Fibroblast of lung (primary cell): ENCODE measurements around the gene OR10J1.

ENCODE experiments used
- CTCF ChIP-seq, 2 donors: IDR thresholded peaks in 1 of 2; conservative IDR thresholded peaks in 1 of 2; 1 replicate in 1 of 2; 2 replicates in 1 of 2; pipeline ENCODE4 v1.5.1; 2011 to 2012; ENCODE audit warnings: low read length in 2 of 2, control low read depth in 1 of 2, inconsistent platforms in 1 of 2, low read depth in 1 of 2, mild to moderate bottlenecking in 1 of 2
- EZH2 ChIP-seq: IDR thresholded peaks from 2 replicates; pipeline ENCODE4 v1.5.1; 2012; ENCODE audit warnings: low read length, control low read depth, mild to moderate bottlenecking; ENCODE audit errors: missing control alignments

- TF ChIP-seq CTCF (conservative IDR thresholded peaks at IDR 0.05 in 1 of 2, IDR thresholded peaks at IDR 0.05 in 1 of 2; ENCODE audit: low read depth in 1 of 2, low read length in 2 of 2), result no peak
- TF ChIP-seq EZH2, result no peak
Observed at GRCh38 chr1:159444511-159444910, 5.0 kb downstream of the OR10J1 start.
